Measurements from ENCODE around the gene TMEM25. TPM values are rescaled to one million over a fixed set of nuclear protein-coding genes. Genes with fewer than 3 reads are reported as not detected.

Gene TMEM25
- total and polyA plus RNA-seq, 2 of the 13 experiments (the other 11 are each of a cell fraction or from before 2014, with no cell fraction given): 7.5 to 17.2 TPM

- TF ChIP-seq ARID4A (CRISPR knock-in tag; IDR thresholded peaks at IDR 0.05; ENCODE audit: borderline replicate concordance): no peak
- TF ChIP-seq MAX (IDR thresholded peaks at IDR 0.05): no peak
- no peak for TF ChIP-seq ZZZ3 (CRISPR knock-in tag; IDR thresholded peaks at IDR 0.05; ENCODE audit: borderline replicate concordance)
- TF ChIP-seq NFKB2 (CRISPR knock-in tag; IDR thresholded peaks at IDR 0.05; ENCODE audit: borderline replicate concordance): no peak
- no peak for TF ChIP-seq GLMP (CRISPR knock-in tag; IDR thresholded peaks at IDR 0.05; ENCODE audit: borderline replicate concordance)
- no peak for TF ChIP-seq ELF1 (CRISPR knock-in tag; IDR thresholded peaks at IDR 0.05)
- no peak for TF ChIP-seq CBFB (CRISPR knock-in tag; IDR thresholded peaks at IDR 0.05)
- TF ChIP-seq NR2F1 (CRISPR knock-in tag; IDR thresholded peaks at IDR 0.05): no peak
- no peak for TF ChIP-seq ZNF274 (CRISPR knock-in tag; IDR thresholded peaks at IDR 0.05)
- TF ChIP-seq KDM3A (CRISPR knock-in tag; IDR thresholded peaks at IDR 0.05; ENCODE audit: low read depth): no peak
- peak; percentile 29; the same call in 1 of the 2 replicates for TF ChIP-seq HNF4A (CRISPR knock-in tag; IDR thresholded peaks at IDR 0.05)
- TF ChIP-seq ZNF44 (CRISPR knock-in tag; IDR thresholded peaks at IDR 0.05): no peak
- TF ChIP-seq ZNF775 (CRISPR knock-in tag; IDR thresholded peaks at IDR 0.05; ENCODE audit: borderline replicate concordance): no peak
- TF ChIP-seq TOE1 (CRISPR knock-in tag; IDR thresholded peaks at IDR 0.05): no peak
- no peak for TF ChIP-seq ZNF782 (CRISPR knock-in tag; IDR thresholded peaks at IDR 0.05; ENCODE audit: borderline replicate concordance)
- no peak for TF ChIP-seq ZNF367 (CRISPR knock-in tag; IDR thresholded peaks at IDR 0.05; ENCODE audit: borderline replicate concordance)
- TF ChIP-seq PITX1 (CRISPR knock-in tag; IDR thresholded peaks at IDR 0.05): no peak
- no peak for TF ChIP-seq MEIS2 (CRISPR knock-in tag; IDR thresholded peaks at IDR 0.05)
- no peak for TF ChIP-seq SIX1 (CRISPR knock-in tag; IDR thresholded peaks at IDR 0.05; ENCODE audit: borderline replicate concordance)
- no peak for TF ChIP-seq ZNF3 (CRISPR knock-in tag; IDR thresholded peaks at IDR 0.05)
- TF ChIP-seq HOXA3 (CRISPR knock-in tag; IDR thresholded peaks at IDR 0.05): no peak
- no peak for TF ChIP-seq ZNF282 (IDR thresholded peaks at IDR 0.05; ENCODE audit: partially characterized antibody)
- TF ChIP-seq ZSCAN12 (CRISPR knock-in tag; IDR thresholded peaks at IDR 0.05): no peak
- TF ChIP-seq HOXA7 (CRISPR knock-in tag; IDR thresholded peaks at IDR 0.05): no peak
- TF ChIP-seq ZNF800 (CRISPR knock-in tag; IDR thresholded peaks at IDR 0.05): no peak
Measured at GRCh38 chr11:118530180-118530682, 761 bp upstream of the TMEM25 start (continued).

Data from HepG2 (cell line).